ENCODE results near the gene SAPCD1. TPM values are rescaled to one million over a fixed set of nuclear protein-coding genes. Genes with fewer than 3 reads are reported as not detected.

Gene SAPCD1
- polyA plus RNA-seq, 12 donors = 1.6 to 10.7 (median 2.4) TPM; not detected in 2

GRCh38 chr6:31749301-31750036 is 13.0 kb upstream of the SAPCD1 start:
- DNase-seq = no peak

- DNase-seq = no peak
These were observed 11.9 kb upstream of the SAPCD1 start for GRCh38 chr6:31750411-31751022.

- DNase-seq = no peak
These were observed 9.6 kb upstream of the SAPCD1 start for GRCh38 chr6:31752739-31753319.

GRCh38 chr6:31758281-31758680 is 4.2 kb upstream of the SAPCD1 start:
- DNase-seq = no peak

GRCh38 chr6:31760790-31761189 is 1.7 kb upstream of the SAPCD1 start:
- DNase-seq = no peak

- no peak for DNase-seq
These were observed 1.1 kb upstream of the SAPCD1 start for GRCh38 chr6:31761343-31761742.

DNA sequence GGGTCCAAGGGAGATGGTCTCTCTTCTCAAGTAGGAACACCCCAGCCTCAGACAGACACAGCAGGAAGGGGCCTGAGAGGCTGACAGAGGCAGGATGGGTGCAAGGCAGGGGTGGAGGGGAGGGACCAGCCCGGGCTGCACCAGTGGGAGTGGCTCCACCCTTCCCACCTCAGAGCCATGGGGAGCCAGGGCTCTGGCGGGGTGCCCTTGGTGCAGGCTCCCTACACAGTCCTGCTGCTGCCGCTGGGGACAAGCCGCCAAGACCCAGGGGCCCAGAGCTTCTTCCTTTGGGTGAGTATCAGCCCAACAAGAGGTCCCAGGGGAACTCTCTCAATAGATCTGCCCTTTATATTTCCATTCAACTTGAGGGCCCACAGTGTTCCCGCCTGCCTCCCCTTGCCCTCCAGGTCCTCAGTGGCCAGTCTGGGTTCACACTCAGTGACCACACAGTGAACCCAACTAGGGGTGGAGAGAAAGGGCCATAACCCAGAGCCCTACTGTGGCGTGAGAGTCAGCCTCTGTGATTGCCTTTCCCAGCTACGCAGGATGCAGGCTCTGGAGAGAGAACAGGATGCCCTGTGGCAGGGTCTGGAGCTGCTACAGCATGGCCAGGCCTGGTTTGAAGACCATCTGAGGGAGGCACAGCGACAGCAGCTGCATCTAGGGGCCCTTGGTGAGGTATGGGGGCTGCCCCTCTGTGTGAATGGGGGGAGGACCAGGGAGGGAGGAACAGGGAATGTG is 592 bp downstream of the SAPCD1 start:
- DNase-seq = no peak

DNA sequence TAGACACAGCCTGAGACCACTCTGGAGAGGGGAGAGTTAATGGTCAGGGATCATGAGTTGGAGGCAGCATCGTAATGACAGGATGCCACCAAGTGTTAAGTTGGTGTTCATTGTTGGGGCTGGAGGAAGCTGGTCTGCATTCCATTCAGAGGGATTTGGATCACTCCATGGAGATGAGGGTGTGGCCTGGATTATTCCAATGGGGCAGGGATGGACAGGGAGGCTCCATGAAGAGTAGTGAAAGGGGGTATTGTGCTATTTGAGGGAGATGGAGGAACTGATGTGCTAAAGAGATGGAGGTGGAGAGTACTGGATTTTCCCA is 1.1 kb downstream of the SAPCD1 start:
- no peak for DNase-seq

DNA sequence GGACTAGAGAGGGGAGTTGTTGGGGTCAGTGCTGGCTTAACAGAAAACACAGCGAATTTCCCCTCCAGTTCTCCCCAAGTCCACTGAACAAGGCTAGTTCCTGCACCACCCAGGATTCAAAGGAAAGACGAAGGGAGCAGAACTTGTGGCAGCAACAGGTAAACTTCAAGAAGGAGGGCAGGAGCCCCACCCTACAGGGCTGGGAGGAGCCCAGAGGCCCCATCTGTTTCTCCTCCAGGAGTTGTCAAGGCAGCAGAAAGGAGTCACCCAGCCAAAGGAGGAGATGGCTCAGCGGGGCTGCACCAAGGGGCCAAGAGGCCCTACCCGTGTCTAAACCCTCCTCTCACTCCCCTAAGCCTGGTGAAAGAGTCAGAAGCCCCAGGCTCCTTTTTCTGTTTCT is 1.7 kb downstream of the SAPCD1 start:
- no peak for DNase-seq

DNA sequence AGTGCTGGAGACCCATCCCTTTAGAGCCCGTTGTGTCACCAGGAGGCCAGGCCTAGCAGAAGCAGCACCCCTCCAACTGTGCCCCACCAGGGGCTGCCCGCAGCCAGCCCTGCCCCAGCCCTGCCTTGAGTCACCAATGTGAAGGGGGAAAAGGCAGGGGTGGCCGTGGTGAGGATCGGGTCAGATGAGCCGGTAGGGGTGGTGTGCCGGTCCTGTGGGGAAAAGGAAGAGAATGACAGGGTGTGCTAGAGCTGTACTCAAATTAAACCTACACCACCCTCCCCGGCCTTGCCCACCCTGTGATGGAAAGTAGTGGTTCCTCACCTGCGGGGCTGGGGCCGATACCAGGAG is 3.1 kb downstream of the SAPCD1 start:
- no peak for DNase-seq

GRCh38 chr6:31765910-31766794 is 3.7 kb downstream of the SAPCD1 start:
- no peak for DNase-seq

DNA sequence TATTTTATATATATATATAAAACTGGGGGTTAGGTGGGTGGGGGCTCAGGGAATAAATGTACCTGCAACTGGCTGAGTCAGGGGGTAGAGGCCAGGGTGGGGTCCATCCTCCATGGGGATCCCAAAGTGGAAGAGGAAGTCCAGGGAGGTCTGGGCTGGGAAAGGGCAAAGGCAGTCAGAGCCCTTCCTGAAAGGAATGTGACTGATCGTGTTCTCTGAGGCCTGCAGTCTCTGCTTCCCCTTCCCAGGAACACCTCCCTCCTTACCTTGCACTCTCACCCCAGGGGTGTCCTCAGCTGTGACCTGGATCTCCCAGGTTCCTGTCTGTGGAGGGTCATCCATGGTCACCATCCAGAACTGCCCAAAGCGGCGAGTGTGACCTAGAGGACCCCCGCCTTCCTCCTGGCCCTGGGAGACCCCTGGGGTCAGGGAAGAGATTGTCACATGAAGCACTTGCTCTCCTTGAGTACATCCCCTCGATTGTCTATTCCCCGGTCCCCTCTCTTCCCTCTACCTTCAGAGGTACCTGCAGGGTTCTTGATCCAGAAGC is 4.7 kb downstream of the SAPCD1 start:
- DNase-seq = no peak

GRCh38 chr6:31768363-31769257 is 6.2 kb downstream of the SAPCD1 start:
- DNase-seq = no peak

DNA sequence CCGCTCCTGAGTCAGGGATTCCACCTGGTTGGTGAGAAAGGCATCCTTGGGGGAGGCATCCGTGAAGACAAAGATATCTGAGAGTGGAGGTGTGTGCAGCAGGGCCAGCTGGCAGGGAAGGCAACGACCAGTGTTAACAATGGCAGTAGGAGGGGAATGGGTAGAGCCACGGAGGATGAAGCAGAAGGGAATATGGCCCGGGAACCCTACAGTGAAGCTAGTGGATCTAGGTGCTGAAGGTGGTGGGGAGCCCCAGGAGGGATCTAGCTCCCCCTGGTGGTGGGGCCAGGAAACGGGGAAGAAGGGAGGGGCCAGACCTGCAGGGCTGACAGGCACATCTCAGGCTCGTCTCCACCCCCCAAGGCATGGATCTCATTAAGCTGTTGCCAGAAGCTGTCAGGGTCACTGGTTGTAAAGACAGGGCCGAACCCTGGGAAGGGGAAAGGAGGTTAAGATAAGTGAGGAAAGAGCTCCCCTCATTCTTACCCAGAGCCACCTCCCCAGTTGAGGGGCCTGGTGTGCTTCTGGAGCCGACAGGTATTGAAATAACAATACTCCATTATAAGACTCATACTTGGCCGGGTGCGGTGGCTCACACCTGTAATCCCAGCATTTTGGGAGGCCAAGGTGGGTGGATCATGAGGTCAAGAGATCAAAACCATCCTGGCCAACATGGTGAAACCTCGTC is 7.4 kb downstream of the SAPCD1 start:
- DNase-seq = no peak

DNA sequence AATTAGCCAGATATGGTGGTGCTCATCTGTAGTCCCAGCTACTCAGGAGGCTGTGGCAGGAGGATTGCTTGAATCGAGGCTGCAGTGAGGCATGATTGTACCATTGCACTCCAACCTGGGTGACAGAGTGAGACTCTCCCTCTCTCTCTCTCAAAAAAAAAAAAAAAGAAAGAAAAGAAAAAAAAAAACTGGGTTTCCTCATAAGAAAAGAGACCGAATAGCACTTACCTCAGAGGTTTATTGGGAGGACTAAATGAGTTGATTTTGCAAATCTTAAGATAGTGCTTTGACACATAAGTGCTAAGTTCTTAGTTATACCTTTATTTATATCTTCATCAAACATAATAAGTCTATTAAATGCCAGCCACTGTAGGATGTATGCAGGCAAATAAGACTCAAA is 8.4 kb downstream of the SAPCD1 start:
- no peak for DNase-seq

- DNase-seq = no peak
These were observed 9.5 kb downstream of the SAPCD1 start for GRCh38 chr6:31771992-31772358.

GRCh38 chr6:31775184-31775583 is 12.7 kb downstream of the SAPCD1 start:
- no peak for DNase-seq

- no peak for DNase-seq
These were observed 13.4 kb downstream of the SAPCD1 start for GRCh38 chr6:31775633-31776484.

DNA sequence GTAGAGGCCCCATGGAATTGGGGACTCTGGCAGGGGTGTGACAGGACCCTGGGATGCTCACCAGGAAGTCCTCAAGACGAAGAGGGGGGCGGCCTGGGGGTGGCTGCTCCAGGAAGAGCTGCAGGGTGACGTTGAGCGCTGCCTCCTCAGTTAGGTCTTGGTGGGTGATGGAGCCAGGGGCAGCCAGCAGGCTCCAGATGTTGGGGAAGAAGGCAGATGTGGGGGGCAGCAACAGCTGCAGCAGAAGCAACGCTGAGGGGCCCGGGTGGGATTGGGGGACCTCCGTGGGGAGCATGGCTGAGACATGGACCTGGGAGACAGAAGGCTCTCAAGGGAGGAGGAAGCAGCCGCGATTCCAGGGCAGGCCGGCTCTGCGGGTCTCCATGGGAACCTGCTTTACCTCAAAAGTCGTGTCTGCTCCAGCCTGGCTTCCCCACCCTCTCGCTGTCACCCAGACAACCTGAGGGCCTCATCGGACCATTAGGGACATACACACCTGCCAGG is 14.1 kb downstream of the SAPCD1 start:
- no peak for DNase-seq

Measured in muscle of arm (tissue), 12 donors.